Stimulated activated CD8-positive, alpha-beta memory T cell treated with anti-CD3 and anti-CD28 coated beads, Interleukin-2, amount 100 ng/mL, for 1 hour (primary cell): ENCODE measurements around the gene VCX2.
"Not testable (repeated sequence)": the region's sequence is repeated elsewhere in the genome, so short reads cannot be mapped to it uniquely, and the experiment has no call there.

Experiments used
- DNase-seq, 2 donors: peaks; one replicate each; pipeline ENCODE4 v3.0.0-alpha.2; 2020; ENCODE audit warnings: low read depth in 2 of 2

VCX2 gene

DNA sequence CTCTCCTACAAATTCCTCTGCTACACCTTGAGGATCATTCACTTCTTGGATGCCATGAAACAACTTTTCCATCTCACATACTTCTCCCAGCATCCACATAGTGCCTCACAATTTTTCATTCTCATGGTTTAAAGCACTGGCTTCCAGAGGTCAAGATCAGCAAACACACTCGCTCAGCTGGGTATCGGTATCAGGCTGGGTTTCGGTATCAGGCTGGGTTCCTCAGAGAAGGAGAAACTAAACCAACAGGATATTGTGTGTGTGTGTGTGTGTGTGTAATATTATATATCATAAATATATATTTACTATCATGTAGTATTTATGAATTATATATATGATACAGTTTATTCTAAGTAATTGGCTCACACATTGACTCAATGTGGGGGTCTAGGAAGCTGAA lies at the start of gene VCX2:
TSS of gene VCX2 (minus strand) at position 99 of the 400 bp plus-strand sequence. CDS start 624 bp downstream, outside the sequence.
- DNase-seq, result not testable (repeated sequence)

DNA sequence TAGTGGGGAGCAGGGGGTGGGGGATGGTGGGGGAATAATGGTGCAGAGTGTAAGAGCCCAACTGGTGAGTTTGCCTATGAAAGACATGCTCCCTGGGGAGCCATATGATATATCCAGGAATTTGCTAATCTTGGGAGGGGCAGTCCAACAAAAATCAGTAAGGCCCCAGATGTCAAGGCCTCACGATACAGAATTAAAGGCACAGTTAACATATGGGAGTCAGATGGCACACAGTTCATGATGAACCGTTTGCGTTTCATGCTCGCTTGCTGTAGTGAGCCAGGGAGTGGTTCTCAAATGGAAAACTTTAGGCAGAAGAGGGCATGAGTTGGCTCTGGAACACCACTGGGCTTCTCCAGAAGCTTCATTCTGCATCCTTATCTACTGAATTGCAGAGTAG lies 33.9 kb upstream of the VCX2 start:
- no peak for DNase-seq

DNA sequence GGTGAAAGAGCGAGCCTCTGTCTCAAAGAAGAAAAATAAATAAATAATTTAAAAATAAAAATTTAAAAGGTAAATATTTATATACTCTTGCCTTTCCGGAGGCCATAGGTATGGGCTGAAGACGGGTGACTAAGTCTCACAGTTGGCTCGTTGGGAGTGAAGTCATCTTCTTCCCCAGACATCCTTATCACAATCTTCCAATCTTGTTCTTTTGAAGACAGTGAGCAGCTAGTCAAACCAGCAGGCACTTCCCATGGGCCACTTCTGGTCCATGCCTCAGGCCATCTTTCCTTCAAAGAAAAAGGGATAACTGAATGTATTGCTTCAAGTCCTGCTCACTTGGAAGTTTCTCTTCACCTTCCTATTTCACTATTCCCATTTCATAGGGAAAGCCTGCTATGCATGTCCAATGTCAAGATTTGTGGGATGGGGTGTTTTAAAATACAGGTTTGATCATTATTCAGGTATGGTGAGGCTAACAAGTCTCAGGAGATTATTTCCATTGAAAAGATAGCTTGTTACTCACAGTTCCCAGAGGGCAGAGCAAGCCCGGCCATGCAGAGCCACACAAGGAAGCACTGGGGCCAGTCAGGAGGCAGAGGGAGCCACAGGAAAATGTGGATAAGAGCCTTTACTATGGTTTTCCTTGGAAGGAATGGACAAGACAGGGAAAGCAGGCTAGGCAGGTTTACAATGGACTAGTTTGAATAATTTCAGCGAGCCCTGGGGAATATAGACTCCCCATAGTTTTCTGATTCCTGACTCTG lies 33.3 kb upstream of the VCX2 start:
- DNase-seq, result no peak

GRCh38 chrX:8201896-8202331 lies 30.8 kb upstream of the VCX2 start:
- no peak for DNase-seq

GRCh38 chrX:8196776-8197175 lies 25.7 kb upstream of the VCX2 start:
- DNase-seq, result no peak

GRCh38 chrX:8194216-8194615 lies 23.1 kb upstream of the VCX2 start:
- DNase-seq, result no peak

GRCh38 chrX:8192276-8192675 lies 21.2 kb upstream of the VCX2 start:
- no peak for DNase-seq

DNA sequence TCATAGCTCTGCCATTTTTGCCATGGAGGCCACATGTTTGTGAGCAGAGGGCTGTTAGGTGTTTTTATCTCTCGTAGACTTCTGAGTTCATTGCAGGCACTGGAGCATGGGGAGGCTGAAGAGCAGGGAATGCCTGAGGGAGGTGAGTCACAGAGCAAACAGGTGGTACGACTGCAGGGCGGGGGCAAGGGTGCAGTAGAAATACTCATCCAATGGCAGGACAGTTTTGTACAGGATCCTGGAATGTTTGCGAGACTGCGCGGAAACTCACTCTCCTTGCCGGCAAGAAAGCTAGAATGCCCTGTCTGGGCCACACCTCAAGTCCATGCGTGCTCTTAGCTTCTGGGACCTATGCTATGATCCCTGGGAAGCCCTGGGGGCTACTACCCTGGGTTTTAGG lies 20.0 kb upstream of the VCX2 start:
- no peak for DNase-seq

DNA sequence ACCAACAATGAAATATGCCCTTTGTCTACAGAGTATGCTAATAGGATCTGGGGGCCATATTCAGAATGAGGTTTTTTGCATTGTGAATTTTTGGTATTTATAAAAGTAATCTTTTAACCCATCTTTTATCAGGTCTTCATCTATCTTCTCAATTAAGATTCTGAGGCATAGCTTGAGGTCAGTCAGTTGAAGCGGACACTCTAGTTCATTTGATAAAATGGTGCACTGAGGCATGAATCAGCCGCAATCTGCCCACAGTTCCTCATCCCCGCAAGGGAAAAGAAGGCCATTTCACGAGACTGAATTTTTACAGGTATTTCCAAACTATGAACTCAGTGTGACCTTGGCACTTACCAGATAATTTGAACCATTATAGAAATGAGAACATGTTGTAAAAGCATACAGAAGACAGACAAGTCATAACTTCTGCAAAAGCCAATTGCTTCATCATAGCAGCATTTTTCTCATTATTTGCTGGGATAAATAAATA lies 19.3 kb upstream of the VCX2 start:
- DNase-seq, result no peak

DNA sequence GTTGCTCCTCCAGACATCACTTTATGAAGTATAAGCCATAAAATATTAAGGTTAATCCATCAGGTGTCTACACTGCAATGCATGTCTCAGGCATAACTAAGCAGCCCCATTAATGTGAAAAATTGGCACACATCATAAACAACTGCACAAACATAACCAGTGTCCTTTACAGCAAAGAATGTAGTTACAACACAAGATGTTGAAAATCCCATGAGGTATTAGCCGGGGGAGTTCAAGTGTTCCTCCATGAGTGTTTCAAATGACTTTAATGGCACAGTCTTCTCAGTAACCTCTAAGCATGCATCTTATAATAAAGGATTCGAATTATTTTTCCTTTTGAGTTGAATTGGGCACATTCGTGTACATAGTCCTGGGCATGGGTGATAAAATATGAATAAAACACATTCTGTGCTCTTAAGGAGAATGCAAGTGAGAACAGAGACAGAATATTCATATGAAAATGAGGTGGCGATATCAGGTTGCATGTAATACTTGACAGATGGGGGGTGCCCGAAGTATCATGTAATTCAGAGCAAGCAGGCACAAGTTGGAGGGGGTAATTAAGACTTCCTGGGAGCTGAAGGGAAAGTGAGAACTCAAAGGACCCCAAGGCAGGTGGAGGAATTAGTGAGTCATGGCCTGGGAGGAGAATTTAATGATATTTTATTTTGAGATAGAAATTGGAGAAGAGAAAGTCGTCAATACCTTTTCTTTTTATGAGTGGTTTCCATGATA lies 18.2 kb upstream of the VCX2 start:
- DNase-seq, result no peak

DNA sequence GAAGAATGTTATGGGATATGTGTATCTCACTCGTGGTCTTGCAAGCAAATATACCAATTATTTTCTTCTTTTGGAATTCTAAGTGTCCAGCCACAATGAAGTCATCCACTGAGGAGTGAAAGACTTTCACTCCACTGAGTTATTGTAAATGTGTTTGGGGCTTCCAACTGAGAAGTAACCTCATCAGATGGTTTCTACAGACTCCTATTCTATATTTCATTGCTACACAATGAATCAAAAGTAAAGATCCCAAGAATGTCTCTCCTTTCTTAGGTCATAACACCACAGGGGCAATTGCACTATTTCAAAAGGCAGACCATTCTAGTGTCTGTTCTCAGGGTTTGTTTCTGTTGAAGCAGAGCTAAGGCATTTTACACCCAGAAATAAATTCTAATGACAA lies 12.3 kb upstream of the VCX2 start:
- no peak for DNase-seq

DNA sequence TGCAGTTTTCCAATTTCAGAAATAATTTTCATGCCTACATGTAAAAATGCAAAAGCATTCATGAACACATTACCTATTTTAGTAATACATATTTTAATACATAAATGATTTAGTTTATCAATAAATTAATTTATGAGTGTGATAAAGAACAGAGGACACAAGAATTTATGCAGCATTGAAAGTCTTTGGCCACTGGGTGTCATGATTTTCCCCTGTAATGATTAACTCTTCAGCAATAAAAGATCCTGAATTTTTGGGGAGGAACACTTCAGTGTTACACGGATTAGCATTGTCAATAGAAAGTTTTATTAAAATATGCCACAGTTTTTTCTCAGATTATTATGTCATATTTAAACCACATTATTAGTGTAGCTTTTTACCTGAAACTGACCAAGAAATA lies 8.6 kb upstream of the VCX2 start:
- no peak for DNase-seq

DNA sequence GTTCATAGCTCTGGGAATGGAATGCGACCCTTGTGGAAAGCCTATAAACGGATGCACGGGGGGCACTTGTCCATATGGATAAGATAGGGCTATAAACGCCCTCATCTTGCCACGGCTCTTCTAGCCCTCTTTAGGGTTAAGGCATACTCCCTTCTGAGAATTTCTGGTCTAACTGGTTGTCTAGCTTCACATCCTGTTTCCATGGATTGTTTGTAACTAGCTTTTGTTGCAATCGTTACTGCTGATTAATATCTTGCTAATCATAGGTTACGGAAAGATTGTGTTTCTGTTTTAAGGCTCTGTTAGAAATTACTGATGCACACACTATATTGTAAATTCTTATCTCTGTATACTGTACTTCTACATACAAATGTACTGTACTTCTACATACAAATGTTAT lies 17.1 kb downstream of the VCX2 start:
- DNase-seq, result not testable (repeated sequence)

DNA sequence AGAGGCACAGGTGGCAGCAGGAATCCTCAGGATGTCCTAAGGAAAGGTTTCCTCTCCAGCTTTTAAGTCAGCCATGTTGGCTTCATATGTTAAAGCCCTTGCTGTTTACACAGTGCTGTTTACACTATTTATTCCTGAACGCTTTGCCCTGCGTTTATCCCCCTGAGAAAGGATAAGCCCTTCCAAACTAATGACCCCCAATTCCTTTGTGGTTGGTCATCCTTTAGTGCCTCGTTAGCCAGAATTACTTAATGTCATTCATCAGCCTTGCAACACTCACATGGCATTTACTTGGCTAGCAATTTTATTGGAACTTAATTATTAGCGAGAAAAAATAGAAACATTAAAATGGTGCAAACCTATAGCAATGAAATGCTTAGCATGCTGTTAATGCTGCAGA lies 23.8 kb downstream of the VCX2 start:
- no peak for DNase-seq

DNA sequence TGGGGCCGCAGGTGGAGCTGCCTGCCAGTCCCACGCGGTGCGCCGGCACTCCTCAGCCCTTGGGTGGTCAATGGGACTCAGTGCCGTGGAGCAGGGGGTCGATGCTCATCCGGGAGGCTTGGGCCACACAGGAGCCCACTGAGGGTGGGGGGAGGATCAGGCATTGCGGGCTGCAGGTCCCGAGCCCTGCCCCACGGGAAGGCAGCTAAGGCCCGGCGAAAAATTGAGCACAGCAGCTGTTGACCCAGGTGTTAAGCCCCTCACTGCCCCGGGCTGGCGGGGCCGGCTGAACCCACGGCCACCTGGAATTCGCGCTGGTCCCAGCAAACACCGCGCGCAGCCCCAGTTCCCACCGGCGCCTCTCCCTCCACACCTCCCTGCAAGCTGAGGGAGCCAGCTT lies 26.1 kb downstream of the VCX2 start:
- DNase-seq, result no peak

DNA sequence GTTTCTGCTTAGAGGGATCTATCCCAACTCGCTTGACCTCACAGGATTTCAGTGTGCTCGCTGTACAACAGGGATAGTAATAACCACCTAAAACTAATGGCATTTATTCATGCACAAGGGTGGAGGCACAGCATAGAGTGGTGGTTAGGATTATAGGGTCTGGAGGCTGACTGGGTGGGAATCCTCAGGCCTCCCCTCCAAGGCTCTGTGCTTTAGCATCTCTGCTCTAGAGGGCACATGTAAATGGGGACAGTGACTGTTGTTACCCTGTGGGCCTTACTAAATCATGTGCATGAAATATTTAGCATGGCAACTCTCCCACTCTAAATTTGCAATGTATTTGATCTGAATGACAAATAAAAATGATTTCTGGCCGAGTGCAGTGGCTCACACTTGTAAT lies 29.2 kb downstream of the VCX2 start:
- DNase-seq, result no peak

- DNase-seq, result no peak
These were observed 29.9 kb downstream of the VCX2 start for GRCh38 chrX:8140986-8141744.

GRCh38 chrX:8139716-8140115 lies 31.4 kb downstream of the VCX2 start:
- DNase-seq, result no peak

GRCh38 chrX:8138252-8138651 lies 32.8 kb downstream of the VCX2 start:
- DNase-seq, result no peak

DNA sequence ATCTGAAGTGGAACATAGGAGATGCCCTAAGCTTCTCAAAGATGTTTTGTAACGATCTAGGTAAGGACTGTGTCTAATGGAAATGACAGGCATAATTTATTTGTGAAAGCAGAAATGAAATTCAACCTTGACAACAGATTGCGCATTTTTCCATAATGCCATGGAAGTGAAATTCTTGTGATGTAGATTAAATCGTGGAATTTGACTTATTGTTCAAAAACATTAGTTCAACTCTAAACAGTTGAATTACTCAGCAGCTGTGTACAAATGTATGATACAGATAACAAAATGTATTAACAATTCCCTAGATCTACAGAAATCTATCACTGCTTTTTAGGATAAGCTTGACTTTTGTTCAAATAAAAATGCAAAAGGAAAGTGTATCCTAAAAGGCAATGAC lies 44.4 kb downstream of the VCX2 start:
- no peak for DNase-seq

- DNase-seq, result no peak
These were observed 45.0 kb downstream of the VCX2 start for GRCh38 chrX:8126092-8126491.

- DNase-seq, result no peak
These were observed 45.5 kb downstream of the VCX2 start for GRCh38 chrX:8125566-8125965.
